ENCODE data around the gene ENTPD2. TPM values are rescaled to one million over a fixed set of nuclear protein-coding genes. Genes with fewer than 3 reads are reported as not detected.

The ENTPD2 gene
- total and polyA plus RNA-seq, 2 donors (not counting 1 experiment from before 2014, with no cell fraction given), result not detected

DNA sequence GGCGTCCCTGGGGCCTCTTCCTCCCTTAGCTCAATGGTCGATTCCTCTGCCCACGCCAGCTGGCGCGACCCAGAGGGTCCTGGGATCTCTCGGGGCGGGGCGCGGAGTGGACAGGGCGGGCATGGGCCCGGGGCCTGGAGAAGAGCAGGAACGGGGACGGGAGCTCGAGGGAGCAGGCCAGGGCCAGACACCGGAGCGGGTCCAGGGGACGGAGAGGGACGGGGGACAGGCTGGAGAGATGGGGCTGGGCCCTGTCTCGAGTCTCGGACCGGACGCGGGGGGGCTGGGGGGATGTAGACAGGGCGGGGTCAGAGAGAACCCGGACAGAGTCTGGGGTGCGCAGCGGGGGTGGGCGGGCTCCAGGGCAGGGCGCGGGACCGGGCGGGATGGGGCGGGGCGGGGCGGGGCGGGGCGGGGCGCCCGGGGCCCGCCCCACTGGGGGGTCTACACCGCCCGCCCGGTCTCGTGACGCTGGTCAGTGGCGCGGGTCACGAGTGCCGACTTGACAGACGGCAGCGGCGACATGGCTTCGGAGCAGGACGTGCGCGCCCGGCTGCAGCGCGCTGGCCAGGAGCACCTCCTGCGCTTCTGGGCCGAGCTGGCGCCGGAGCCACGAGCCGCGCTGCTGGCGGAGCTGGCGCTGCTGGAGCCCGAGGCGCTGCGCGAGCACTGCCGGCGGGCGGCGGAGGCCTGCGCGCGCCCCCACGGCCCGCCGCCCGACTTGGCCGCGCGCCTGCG is 23.3 kb upstream of the ENTPD2 start, which contains the start of gene UAP1L1:
TSS of gene UAP1L1 (plus strand) at position 508 of the 738 bp plus-strand sequence. CDS start at position 524, 16 bp downstream.
- intact Hi-C loops (cut with micrococcal nuclease), result loop anchor here (1.0 kb wide), 1 partner anchor 9 kb away; the partner anchor contains the start of gene MAN1B1
- CTCF ChIA-PET, result interaction anchor here (1.0 to 2.8 kb wide), 5 partner anchors 9 to 42 kb away, joined by 3 to 13 read pairs (median 4); partner anchors contain the start of gene MAN1B1
- POLR2A ChIA-PET, result interaction anchor here (0.5 to 2.0 kb wide), 6 partner anchors 8 to 293 kb away, joined by 3 to 17 read pairs (median 6); partner anchors contain the start of gene MAN1B1
- peak within 1 kb of the TSS; percentile 96 for H3K4me2 ChIP-seq (replicated peaks; ENCODE audit: low read depth, low read length, poor library complexity, severe bottlenecking)
- TF ChIP-seq EZH2 (IDR thresholded peaks at IDR 0.05; ENCODE audit: borderline replicate concordance, insufficient read depth, low read depth, low read length, poor library complexity, severe bottlenecking), result no peak
- TF ChIP-seq, protein P1, sequence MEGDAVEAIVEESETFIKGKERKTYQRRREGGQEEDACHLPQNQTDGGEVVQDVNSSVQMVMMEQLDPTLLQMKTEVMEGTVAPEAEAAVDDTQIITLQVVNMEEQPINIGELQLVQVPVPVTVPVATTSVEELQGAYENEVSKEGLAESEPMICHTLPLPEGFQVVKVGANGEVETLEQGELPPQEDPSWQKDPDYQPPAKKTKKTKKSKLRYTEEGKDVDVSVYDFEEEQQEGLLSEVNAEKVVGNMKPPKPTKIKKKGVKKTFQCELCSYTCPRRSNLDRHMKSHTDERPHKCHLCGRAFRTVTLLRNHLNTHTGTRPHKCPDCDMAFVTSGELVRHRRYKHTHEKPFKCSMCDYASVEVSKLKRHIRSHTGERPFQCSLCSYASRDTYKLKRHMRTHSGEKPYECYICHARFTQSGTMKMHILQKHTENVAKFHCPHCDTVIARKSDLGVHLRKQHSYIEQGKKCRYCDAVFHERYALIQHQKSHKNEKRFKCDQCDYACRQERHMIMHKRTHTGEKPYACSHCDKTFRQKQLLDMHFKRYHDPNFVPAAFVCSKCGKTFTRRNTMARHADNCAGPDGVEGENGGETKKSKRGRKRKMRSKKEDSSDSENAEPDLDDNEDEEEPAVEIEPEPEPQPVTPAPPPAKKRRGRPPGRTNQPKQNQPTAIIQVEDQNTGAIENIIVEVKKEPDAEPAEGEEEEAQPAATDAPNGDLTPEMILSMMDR (IDR thresholded peaks at IDR 0.05), result no peak
- H3K4me1 ChIP-seq (ENCODE audit: control insufficient read depth in 2 of 2, insufficient read depth in 2 of 2, low read length in 2 of 2), result peaks cover 11 to 23% of the 10 kb centered on the region in 2 donors
- 2% methylated on average over 83 of the region's 87 CpGs for WGBS (ENCODE audit: insufficient coverage)
- H3K27me3 Mint-ChIP-seq, result no peaks in the 10 kb centered on the region
- H3K27ac ChIP-seq (ENCODE audit: low read length in 2 of 2), result peak within 1 kb of the TSS; percentile 15 to 82
- H3K9ac ChIP-seq (ENCODE audit: low read length), result peak within 1 kb of the TSS; percentile 75
- peaks cover 12% of the 10 kb centered on the region for H3K79me2 ChIP-seq (ENCODE audit: control insufficient read depth, insufficient read depth, low read length)
- H2AFZ ChIP-seq (ENCODE audit: insufficient read depth, low read depth, low read length, poor library complexity, severe bottlenecking), result peak within 1 kb of the TSS; percentile 69
- peaks cover 26% of the 10 kb centered on the region for H4K20me1 ChIP-seq (ENCODE audit: control insufficient read depth, insufficient read depth, low read length, poor library complexity, severe bottlenecking)
- H3K4me3 Mint-ChIP-seq, result peak within 1 kb of the TSS; percentile 81
- ATAC-seq (ENCODE audit: low read depth) (peak; percentile 72), DNase-seq (peak; percentile 85)
- no peaks in the 10 kb centered on the region for H3K9me3 Mint-ChIP-seq (ENCODE audit: insufficient read depth)
- no peaks in the 10 kb centered on the region for H3K27me3 ChIP-seq (replicated peaks in 1 of 4; ENCODE audit: control extremely low read depth in 1 of 4, control insufficient read depth in 3 of 4, insufficient read depth in 4 of 4, low read length in 3 of 4)
- peaks cover 0 to 25% of the 10 kb centered on the region in 2 experiments for H3K36me3 ChIP-seq (replicated peaks in 1 of 2; ENCODE audit: control extremely low read depth in 1 of 2, control insufficient read depth in 1 of 2, extremely low read depth in 1 of 2, insufficient read depth in 2 of 2, low read length in 1 of 2)
- H3K27ac Mint-ChIP-seq, result peak within 1 kb of the TSS; percentile 82
- H3K9me3 ChIP-seq (ENCODE audit: control extremely low read depth in 1 of 3, control insufficient read depth in 2 of 3, insufficient read depth in 1 of 3, low read length in 2 of 3), result no peaks in the 10 kb centered on the region
- peaks cover 19% of the 10 kb centered on the region for H3K4me1 Mint-ChIP-seq
- H3K4me3 ChIP-seq (ENCODE audit: control extremely low read depth in 1 of 5, extremely low read depth in 1 of 5, insufficient read depth in 1 of 5, low read depth in 2 of 5, low read length in 4 of 5), result peak within 1 kb of the TSS; percentile 13 to 75 (median 66)
